Activated CD8-positive, alpha-beta memory T cell treated with anti-CD3 and anti-CD28 coated beads for 36 hours (primary cell): ENCODE data around the gene SNX9. TPM values are rescaled to one million over a fixed set of nuclear protein-coding genes. Genes with fewer than 3 reads are reported as not detected.
"Not testable (repeated sequence)": the region's sequence is repeated elsewhere in the genome, so short reads cannot be mapped to it uniquely, and the experiment has no call there.

Experiments used
- CTCF ChIA-PET: fragments of 350-600 bp; sonication (Branson Sonifier 250); formaldehyde crosslinking; loops from one replicate; lab custom pipeline; 2021; ENCODE audit warnings: antibody characterized with exemption; lab: Charles Lee
- POLR2A ChIA-PET: fragments of 350-600 bp; sonication (Branson Sonifier 250); formaldehyde crosslinking; loops from one replicate; lab custom pipeline; 2021; ENCODE audit warnings: antibody characterized with exemption; lab: Charles Lee
- total RNA-seq, 2 experiments: library from RNA; stranded (reverse); gene quantifications; one replicate each; pipeline ENCODE4 v1.2.3, GENCODE V29; 2021

Gene SNX9
- total RNA-seq, 2 experiments from 2014 or later, result 72.2 to 76.4 TPM

DNA sequence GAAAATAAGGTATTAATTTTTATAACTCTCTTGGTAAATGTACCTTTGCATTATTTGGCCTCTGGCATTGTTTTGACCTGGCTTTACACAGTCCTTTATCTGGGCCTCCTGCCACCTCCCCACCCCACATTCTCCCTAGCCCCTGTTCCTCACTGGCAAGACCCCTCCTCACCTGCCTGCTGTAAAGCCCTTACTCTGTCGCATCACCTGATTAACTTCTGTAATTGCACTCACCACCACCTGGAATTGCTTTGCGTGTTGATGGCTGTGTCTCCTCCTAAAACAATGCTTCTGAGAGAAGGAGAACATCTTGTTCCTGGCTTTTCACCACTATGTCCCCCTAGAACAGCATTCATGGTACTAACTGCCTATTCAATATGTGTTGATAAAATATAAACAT is 24.8 kb downstream of the SNX9 start:
- ChIA-PET POLR2A (no interaction called here), CTCF (interaction anchor here (0.6 to 1.1 kb wide), 2 partner anchors 91 to 226 kb away, joined by 3 to 7 read pairs; no protein-coding TSS in a partner anchor)

DNA sequence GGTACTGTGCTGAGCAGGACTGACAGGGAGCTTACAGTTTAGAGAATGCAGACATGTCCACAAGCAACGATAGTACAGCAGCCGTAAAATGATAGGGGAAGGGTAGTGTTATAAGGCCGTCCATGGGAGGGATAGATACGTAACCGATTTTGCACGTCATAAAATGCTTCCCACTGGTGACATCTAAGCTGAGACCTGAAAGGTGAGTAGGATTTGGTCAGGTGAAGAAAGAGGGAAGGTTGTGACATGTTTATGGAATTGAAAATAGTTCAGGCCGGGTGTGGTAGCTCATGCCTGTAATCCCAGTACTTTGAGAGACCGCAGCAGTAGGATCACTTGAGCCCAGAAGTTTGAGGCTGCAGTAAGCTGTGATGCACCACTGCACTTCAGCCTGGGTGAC is 25.6 kb downstream of the SNX9 start:
- ChIA-PET CTCF (interaction anchor here (0.6 to 0.7 kb wide), 2 partner anchors 93 to 227 kb away, joined by 3 to 7 read pairs; no protein-coding TSS in a partner anchor), POLR2A (no interaction called here)

DNA sequence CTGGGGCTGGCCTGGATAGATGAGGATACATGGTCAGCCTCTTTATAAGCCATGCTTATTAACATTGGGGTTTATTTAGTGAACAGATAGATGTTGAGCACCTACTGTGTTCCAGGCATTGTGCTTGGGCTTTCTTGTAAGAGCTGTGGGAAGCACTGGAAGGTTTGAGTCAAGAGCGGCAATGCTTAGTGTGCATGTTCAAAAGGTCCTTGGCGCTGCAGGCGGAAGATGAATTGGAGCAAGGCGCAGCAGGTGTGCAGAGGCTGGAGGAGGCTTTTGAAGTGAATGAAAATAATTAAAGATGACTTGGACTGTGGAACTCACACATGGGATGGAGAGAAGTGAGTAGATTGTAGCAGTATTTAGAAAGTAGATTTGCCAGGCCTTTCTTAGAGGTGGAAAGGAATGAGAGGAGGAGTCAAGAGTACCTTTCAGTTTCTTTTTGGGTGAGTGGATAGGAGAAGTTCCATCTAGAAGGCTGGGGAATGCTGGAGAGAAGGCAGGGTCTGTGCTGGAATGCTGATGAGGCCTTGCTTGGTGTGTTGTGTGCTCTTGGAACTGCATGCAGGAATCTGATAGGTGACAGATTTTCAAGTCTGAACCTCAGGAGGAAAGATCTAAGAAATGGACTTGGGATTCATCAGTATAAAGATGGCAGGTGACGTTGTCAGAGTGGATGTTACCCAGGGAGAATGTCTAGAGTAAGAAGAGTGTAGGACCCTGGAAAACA is 26.4 kb downstream of the SNX9 start:
- ChIA-PET CTCF (no interaction called here), POLR2A (no interaction called here)

DNA sequence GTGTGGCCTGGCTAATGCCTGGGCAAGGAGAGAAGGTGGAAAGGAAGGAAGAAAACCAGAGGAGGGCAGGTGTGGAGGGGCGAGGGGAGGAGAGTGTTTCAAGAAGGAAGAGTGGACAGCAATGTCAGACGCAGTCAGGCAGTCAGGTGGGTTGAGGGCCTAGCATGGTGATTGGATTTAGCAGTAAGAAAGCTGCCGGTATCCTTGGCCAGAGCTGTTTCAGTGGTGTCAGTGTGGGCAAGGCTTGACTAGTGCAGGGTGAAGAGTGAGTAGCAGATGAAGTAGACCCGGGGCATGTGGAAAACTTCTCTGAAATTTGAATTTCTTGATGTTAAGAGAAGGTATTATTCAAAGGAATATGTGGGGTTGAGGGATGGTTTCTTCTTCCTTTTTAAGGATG is 27.0 kb downstream of the SNX9 start:
- CTCF ChIA-PET, result interaction anchor here (0.6 kb wide), 1 partner anchor 79 kb away, joined by 3 read pairs; no protein-coding TSS in a partner anchor
- POLR2A ChIA-PET, result no interaction called here

DNA sequence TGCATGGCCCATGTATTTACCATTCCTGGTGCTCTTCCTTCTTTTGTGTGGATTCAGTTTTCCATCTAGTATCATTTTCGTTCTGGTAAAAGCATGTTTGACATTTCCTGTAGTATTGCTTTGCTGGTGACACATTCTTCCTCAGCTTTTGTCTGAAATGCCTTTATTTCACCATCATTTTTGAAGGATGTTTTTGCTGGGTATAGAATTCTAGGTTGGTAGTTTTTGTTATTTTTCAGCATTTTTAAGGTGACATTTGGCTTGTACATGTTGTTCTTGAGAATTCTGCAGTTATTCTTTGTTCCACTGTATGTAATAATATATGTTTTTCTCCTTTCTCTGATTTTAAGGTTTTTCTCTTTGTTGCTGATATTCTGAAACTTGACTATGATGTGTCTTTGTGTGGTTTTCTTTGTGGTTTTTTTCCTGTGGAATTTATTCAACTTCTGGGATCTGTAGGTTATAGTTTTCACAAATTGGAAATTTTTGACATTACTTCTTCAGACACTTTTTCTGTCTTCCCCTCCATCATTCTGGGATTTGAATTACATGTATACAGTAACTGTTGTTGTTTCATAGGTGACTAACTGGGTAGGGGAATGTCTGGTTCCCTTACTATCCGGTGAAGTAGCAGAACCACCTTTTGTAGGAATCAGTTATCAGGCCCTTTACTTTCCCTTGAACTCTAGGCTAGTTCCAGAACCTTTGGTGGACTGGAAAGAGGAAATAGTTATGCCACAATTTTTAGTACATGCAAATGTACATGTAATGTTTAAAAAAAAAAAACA is 30.2 kb downstream of the SNX9 start:
- CTCF ChIA-PET, result no interaction called here
- POLR2A ChIA-PET, result no interaction called here

DNA sequence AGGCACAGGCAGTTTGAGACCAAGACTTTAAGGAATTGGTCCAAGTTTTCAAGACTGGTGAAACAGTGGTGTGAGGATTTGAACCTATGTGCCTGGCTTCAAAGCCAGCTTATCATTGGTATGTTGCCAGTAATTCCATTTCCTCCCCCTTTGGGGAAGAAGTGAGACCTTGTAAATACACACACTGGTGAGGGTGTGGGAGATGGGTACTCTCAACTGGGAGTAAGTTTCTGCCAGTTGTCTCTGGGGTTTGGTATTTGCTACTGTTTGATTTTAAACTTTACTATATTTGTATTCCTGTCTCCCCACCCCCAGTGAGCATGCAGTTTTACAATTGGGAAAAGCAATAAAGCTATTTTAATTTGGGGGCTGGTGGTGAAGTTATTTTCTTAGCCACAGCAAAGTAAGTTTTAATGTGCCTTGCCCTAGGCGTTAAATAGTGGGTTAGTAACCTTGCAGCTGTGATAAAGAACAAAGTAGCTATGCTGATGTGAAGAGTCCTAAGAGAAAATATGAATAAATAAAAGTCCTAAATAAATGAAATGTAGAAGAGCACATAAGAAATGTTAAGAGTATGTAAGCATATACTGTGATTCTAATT is 31.0 kb downstream of the SNX9 start:
- CTCF ChIA-PET, result no interaction called here
- POLR2A ChIA-PET, result no interaction called here

DNA sequence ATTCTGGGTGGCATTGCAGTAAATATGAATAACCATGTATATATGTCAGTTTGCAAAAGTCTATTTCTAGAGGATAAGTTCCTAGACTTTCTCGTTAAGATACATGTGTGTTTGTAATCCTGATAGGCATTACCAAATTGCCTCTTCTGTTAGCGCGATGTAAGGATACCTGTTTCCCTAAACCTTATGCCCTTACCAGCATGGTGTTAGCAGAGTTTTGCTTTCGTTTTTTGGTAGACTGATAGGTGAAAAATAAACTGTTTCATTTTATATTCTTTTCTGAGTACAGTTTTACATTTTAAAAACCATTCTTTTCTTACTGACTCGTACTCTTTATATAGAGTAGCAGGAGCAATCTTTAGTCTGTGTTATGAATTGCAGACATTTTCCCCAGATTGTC is 32.3 kb downstream of the SNX9 start:
- POLR2A ChIA-PET, result no interaction called here

DNA sequence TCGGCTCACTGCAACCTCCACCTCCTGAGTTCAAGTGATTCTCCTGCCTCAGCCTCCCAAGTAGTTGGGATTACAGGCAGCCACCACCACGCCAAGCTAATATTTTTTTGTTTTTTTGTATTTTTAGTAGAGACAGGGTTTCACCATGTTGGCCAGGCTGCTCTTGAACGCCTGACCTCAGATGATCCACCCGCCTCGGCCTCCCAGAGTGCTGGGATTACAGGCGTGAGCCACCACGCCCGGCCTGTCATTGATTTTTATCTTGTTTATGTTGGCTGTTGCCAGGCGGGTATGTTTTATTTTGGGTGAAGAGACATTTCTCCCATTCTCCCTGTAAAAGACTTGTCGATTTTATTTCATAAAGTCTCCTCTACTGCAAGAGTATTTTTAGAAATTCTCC is 32.8 kb downstream of the SNX9 start:
- CTCF ChIA-PET, POLR2A ChIA-PET: not testable (repeated sequence)

More for the DNA sequence above, 32.3 kb downstream of the SNX9 start:
- CTCF ChIA-PET, result no interaction called here

DNA sequence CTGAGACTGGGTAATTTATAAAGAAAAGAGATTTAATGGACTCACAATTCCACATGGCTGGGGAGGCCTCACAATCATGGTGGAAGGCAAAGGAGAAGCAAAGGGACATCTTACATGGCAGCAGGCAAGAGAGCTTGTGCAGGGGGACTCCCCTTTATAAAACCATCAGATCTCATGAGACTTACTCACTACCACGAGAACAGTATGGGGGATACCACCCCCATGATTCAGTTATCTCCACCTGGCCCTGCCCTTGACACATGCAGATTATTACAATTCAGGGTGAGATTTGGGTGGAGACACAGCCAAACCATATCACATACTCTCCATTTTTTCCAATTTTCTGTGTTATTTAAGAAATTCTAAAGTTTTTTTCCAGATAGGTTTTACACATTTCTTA is 35.6 kb downstream of the SNX9 start:
- POLR2A ChIA-PET, result interaction anchor here (0.7 kb wide), 1 partner anchor 97 kb away, joined by 3 read pairs; no protein-coding TSS in a partner anchor

DNA sequence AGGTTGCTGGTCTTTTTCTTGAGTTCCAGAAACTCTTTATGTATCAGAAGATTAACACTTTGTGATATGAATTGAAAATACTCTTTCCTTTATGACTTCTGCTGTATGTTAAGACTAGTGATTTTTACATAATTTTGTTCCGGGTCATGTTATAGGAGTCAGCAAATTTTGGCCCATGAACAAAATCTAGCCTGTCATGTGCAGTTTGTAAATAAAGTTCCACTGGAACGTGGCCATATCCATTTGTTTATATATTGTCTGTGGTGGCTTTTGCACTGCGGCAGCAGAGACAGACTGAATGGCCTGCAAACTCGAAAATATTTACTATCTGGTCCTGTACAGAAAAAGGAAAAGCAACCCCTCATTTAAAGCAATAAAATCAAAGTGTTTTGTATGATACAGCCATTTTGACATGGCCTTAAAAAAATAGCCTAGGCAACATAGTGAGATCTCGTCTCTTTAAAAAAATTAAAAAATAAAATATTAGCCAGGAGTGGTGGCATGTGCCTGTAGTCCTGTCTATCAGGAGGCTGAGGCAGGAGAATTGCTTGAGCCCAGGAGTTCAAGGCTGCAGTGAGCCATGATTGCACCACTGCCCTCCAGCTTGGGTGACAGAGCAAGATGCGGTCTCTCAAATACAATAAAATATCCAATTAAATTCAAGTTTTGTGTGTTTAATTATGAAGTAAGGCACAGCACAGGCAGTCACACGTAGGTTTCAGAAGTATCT is 36.9 kb downstream of the SNX9 start:
- POLR2A ChIA-PET, result no interaction called here
- CTCF ChIA-PET, result interaction anchor here (1.8 kb wide), 1 partner anchor 17 kb away, joined by 4 read pairs; no protein-coding TSS in a partner anchor

More for the DNA sequence above, 35.6 kb downstream of the SNX9 start:
- CTCF ChIA-PET, result not testable (repeated sequence)

DNA sequence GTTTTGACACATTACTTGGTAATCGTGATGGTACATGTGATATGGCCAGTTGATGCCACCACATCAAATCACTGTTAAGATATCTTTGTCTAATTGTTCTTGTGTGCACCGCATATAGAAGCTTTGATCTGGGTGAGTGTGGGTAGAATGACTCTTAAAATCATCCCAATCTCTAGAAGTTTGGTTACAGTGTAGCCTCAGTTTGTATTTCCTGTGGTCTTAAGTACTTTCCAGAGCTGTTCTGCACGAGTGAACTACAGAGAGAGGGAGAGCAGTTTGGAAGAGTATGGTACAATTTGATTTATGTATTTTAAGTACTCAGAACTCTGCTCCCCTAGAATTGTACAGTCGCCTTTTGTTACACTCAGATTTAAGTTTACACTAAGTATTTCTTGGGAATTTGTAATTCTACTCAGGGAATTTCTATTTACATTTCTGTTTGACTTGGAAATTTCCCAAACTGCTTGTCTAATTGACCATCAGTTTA is 37.5 kb downstream of the SNX9 start:
- ChIA-PET CTCF (interaction anchor here (1.8 kb wide), 1 partner anchor 17 kb away, joined by 4 read pairs; no protein-coding TSS in a partner anchor), POLR2A (no interaction called here)

DNA sequence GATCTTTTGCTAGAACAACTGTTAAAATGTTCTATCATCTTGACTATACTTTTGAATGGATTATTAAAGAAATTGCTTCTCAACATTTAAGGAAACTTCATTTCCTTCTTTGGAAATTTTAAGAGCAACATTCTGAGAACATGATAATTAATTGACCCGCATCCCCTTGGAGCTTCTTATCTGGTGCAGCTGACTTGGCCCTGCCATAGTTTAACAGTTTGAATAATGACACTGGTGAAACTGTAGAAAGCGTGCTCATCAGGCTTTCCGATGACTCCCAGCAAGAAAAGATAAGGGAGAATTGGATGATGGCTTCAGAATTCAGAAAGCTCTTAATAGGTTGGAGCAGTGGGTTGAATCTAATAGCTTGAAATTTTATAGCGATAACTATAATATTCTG is 38.1 kb downstream of the SNX9 start:
- ChIA-PET CTCF (interaction anchor here (1.8 kb wide), 1 partner anchor 16 kb away, joined by 4 read pairs; no protein-coding TSS in a partner anchor), POLR2A (no interaction called here)

DNA sequence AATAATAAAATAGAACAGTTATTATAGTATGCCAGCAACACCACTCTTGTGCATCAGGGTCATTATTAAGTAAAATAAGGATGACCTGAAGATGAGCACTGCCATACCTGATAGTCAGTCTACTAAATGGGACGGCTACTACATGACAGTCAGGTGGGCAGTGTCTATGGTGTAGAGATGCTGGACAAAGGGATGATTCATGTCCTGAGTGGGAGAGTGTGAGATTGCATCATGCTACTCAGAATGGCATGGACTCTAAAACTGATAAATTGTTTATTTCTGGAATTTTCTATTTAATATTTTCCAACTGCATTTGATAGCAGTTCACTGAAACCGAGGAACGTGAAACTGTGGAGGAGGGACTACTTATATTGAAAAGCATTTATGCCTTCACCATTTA is 38.8 kb downstream of the SNX9 start:
- CTCF ChIA-PET, result interaction anchor here (1.3 kb wide), 1 partner anchor 12 kb away, joined by 5 read pairs; no protein-coding TSS in a partner anchor

DNA sequence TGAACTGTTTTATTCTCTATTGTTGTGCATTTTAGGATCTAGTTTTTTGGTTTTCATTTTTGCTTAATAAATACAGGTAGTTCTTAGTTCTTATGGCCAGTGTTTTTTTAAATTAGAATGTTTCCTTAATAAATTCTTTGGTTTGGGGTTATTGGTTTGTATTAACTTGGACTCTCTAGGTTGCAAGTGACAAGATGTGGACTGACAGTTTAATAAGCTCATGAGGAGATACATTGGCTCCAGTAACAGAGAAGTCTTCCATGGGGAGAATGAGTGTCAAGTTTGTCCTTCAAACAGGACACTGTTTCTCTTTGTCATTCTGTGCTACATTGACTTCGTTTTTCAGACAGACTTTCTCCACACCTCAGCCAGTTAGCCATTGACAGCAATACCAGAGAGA is 39.7 kb downstream of the SNX9 start:
- ChIA-PET CTCF (interaction anchor here (1.3 kb wide), 1 partner anchor 11 kb away, joined by 5 read pairs; no protein-coding TSS in a partner anchor), POLR2A (interaction anchor here (0.6 kb wide), 2 partner anchors 100 to 331 kb away, joined by 3 to 10 read pairs; no protein-coding TSS in a partner anchor)

More for the DNA sequence above, 38.8 kb downstream of the SNX9 start:
- POLR2A ChIA-PET, result interaction anchor here (0.6 kb wide), 2 partner anchors 99 to 330 kb away, joined by 3 to 10 read pairs; no protein-coding TSS in a partner anchor

DNA sequence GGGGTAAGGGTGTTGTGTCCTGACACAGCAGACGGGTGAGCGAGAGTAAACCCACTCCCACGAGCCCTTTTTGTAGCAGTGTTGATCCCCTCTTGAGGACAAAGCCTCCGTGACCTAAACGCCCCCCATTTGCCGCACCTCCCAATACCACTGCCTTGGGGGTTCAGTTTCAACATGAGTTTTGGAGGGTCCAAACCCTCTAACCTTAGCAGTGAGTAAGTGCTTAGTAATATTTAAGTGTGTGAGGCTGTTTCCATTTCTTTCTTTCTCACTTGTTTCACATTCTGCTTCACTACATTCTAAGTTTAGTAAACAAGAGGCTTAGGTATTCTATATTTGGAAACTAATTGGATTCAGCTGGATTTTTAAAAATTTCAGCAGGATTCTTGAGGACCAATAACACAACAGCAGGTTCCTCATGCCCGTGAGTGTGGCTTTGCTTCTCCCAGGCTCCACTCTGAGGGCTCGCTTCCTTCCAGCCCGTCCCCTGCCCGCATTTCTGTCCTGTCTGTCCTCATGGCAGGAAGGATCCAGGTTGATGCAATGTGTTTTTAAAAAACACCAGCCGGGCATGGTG is 41.2 kb downstream of the SNX9 start:
- POLR2A ChIA-PET, result interaction anchor here (0.7 kb wide), 1 partner anchor 14 kb away, joined by 10 read pairs; no protein-coding TSS in a partner anchor
- CTCF ChIA-PET, result no interaction called here

DNA sequence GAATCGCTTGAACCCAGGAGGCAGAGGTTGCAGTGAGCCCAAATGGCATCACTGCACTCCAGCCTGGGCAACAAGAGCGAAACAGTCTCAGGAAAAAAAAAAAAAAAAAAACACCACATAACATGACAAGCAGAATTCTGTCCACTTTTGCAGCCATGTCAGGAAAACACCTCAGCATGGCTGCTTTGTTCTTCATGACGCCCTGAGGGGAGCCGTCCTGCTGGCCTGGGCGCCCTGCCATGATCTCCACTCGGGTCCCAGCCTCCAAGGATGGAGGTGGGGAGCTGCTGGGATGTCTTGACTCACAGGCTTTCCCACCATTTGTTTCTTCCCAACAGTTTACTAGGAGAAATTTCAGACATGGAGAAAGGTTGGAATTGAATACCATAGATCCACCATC is 42.2 kb downstream of the SNX9 start:
- ChIA-PET POLR2A (interaction anchor here (0.7 kb wide), 1 partner anchor 13 kb away, joined by 10 read pairs; no protein-coding TSS in a partner anchor), CTCF (interaction anchor here (0.9 kb wide), 1 partner anchor 108 kb away, joined by 3 read pairs; no protein-coding TSS in a partner anchor)

DNA sequence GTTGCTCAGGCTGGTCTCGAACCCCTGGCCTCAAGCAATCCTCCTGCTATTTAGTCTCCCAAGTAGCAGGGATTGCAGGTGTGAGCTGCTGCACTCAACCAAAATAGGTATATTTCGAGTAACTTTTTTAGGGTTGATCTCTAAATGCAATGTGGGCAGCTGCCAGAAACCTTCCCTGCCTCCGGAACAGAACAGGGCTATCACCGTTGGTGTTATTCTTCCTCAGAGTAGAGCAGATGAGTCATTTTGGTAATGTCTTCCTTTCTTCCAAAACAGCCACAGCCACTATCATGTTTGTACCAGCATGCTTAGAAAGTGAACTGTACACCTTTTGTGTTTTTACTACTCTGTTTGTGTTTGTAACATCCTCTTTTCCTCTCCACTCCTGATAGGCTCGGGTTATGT is 44.1 kb downstream of the SNX9 start:
- ChIA-PET CTCF (interaction anchor here (1.2 kb wide), 1 partner anchor 21 kb away, joined by 3 read pairs; no protein-coding TSS in a partner anchor), POLR2A (no interaction called here)

DNA sequence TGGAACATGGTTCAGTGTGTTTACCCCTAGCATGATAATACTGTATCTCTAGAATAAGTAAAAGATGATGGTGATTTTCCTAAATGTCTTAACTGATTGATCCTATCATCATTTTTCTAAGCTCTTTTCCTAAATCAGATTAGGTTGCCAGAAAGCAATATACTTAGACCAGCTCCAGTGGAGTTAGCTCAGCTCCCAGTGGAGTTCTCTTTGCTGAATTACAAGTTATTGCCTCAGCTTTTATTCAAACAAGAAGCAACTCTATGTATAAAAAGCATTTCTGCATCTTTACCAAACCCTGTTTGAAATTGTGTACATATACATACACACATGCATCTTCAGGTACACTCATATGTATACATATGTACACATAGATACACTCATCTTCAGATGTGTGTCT is 44.9 kb downstream of the SNX9 start:
- CTCF ChIA-PET, result no interaction called here
- POLR2A ChIA-PET, result interaction anchor here (0.5 kb wide), 1 partner anchor 369 kb away, joined by 7 read pairs; no protein-coding TSS in a partner anchor
